Rectal smooth muscle tissue (tissue), 1 donor: Measurements from ENCODE around the gene DCP1B.

Source experiments
- H3K27ac ChIP-seq: one replicate; pipeline ENCODE4 v1.7.0; 2013; ENCODE audit warnings: low read depth, low read length, inconsistent platforms
- H3K27me3 ChIP-seq: one replicate; pipeline ENCODE4 v1.7.0; 2013; ENCODE audit warnings: low read length; ENCODE audit not compliant: control insufficient read depth, insufficient read depth
- H3K36me3 ChIP-seq: one replicate; pipeline ENCODE4 v1.7.0; 2013; ENCODE audit warnings: low read length; ENCODE audit not compliant: control insufficient read depth, insufficient read depth
- H3K4me1 ChIP-seq: one replicate; pipeline ENCODE4 v1.7.0; 2013; ENCODE audit warnings: low read length; ENCODE audit not compliant: control insufficient read depth, insufficient read depth
- H3K4me3 ChIP-seq: one replicate; pipeline ENCODE4 v1.7.0; 2013; ENCODE audit warnings: low read length
- H3K9ac ChIP-seq: one replicate; pipeline ENCODE4 v1.7.0; 2013; ENCODE audit warnings: low read length

Gene DCP1B

DNA sequence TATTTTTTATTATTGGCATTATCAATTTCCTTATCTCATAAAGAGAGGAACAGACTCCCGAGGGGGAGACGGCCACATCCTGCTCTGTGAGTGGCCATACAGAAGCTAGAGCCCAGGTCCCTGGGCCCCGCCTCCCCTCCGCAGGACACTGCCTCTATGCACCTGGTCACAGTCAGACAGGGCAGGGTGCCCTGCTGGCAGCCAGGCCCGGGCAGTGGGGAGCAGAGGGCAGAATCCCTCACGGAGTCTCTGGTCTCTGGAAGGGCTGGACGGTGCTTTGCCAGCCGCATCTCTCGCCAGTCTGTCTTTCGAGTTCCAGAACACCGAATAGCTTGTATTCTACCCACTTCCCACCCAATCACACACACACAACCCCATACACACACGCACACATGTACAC is 69.4 kb downstream of the DCP1B start:
- Histone ChIP-seq H3K4me1 (peaks cover 53% of the 10 kb centered on the region), H3K27ac (no peak overlapping the region), H3K36me3 (no peaks in the 10 kb centered on the region), H3K27me3 (no peaks in the 10 kb centered on the region), H3K9ac (no peak overlapping the region), H3K4me3 (no peak overlapping the region)

DNA sequence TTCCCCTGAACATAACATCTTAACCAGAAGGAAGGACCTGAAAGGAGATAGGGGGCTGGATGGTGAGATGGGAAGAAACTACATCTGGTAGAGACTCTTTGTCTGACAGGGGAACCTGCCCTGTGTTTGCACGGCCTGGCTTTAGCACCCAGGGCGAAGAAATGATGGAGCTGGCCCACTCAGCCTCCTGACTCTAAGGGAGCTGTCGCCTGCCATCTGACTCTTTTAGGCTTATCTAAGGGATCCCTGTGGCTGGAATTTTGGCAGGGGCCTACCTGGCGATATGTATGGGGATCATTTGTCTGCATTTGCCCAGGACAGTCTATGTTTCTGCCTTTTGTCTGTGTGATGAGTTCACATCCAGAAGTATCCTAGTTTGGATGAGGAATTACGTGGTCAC is 70.2 kb downstream of the DCP1B start:
- Histone ChIP-seq H3K4me3 (no peak overlapping the region), H3K27ac (peak overlapping the region; percentile 55), H3K27me3 (no peaks in the 10 kb centered on the region), H3K4me1 (peaks cover 45% of the 10 kb centered on the region), H3K9ac (peak overlapping the region; percentile 6), H3K36me3 (no peaks in the 10 kb centered on the region)

DNA sequence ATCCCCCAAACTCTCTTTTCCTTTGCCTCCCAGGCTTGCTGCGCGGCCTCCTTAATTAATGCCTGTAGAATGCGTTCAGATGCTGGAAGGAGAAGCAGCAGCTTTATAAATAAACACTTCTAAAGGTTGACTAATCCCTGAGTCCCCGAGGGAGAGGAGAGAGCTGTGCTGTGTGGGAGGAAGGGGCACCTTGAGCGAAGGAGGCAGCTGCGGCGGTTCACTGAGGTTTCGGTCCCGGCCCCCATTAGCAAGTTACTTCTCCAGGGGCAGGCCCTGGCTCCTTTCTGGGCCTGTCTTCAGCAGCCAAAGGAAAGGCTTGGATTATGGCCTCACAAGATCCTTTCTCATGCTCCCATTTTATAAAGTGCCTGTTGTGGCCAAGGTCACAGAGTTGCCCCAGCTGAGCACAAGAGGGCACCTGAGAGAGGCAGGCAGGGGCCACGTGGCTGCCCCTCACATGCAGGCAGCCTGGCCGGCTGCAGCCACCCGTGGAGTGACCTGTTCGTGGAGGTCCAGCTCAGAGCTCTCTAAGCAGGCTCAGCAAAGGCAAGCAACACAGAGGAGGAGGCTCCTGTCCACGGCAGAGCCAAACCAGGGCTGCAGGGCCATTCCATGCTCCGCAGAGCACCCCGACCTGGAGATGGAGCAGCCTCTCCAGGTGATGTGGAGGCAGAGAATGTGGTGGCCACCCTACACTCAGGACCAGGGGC is 70.8 kb downstream of the DCP1B start:
- Histone ChIP-seq H3K9ac (no peak overlapping the region), H3K27me3 (no peaks in the 10 kb centered on the region), H3K4me3 (peak overlapping the region; percentile 3), H3K4me1 (peaks cover 39% of the 10 kb centered on the region), H3K36me3 (no peaks in the 10 kb centered on the region), H3K27ac (peak overlapping the region; percentile 55)

DNA sequence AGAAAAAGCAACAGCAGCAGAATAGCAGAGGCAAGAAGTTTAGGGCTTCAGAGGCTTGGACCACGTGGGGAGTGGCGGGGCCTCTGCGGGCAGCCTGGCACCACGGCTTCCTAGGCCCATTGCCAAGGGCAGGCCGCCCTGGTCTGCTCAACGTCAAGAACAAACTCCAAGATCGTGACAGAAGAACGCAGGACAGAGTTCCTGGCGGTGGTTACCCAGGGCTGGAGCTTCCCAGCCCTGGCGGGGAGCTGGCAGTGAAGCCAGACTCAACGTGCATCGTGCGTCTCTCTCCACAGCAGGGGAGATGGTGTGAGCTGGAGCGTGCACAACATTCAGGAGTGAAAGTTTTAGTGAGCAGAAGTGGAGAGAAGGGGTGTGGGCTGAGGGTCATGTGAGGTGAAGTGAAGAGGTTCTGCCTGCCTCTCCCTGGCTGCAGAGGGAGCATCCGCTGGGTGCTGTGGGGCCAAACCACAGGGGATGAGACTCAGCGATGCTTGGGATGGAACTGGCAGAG is 71.9 kb downstream of the DCP1B start:
- Histone ChIP-seq H3K9ac (no peak overlapping the region), H3K4me3 (peak overlapping the region; percentile 3), H3K4me1 (peaks cover 40% of the 10 kb centered on the region), H3K36me3 (no peaks in the 10 kb centered on the region), H3K27ac (peak overlapping the region; percentile 58), H3K27me3 (no peaks in the 10 kb centered on the region)

DNA sequence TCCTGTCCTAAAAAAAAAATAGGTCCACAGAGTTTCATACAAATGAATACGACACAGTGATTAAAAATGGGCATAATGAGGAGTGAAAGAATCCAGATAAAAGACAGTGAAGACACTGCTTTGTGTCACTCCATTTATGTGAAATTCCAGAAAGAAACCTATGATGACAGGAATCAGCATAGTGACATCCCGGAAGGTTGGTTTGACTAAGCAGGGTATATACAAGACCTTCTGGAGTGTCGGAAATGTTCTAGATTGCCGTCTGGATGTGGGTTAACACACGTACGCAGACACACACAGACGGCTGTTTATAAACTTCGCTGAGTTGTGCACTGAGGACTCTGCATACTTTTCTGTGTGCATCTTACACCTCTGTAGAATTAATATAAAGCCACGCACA is 72.6 kb downstream of the DCP1B start:
- Histone ChIP-seq H3K27ac (peak overlapping the region; percentile 58), H3K27me3 (no peaks in the 10 kb centered on the region), H3K36me3 (no peaks in the 10 kb centered on the region), H3K4me3 (no peak overlapping the region), H3K9ac (no peak overlapping the region), H3K4me1 (peaks cover 34% of the 10 kb centered on the region)

DNA sequence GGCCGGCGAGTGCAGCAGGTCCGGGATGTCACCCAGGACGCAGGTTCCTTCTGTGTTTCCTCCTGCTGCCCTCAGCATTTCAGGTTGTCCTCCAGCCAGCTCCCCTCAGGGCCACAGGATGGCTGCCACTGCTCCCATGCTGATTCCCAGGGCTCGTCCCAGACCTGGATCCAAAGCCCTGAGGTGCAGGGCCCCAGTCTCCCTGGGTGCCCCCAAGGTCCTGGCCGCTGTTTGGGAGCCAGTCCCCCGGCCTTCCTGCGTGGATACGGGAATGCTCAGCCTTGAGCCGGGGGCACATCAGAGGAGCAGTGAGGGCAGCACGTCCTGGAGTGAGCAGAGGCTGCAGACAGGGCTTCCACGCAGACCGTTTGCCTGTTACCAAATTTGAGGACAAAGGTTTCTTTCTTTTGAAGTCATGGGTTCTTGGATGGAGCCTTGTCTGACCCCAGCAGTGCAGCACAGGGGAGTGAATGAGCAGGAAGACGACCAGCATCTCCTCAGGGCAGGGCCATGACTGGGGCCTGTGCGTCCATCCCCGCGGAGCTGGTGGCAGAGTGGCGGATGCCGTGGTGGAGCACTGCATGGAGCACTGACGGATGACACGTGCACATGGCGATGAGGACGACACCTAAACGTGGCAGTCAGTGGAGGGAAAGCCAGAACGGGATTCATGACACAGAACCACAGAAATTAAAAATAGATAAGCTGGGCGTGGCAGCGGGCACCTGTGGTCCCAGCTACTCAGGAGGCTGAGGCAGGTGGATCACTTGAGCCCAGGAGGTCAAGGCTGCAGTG is 73.3 kb downstream of the DCP1B start:
- Histone ChIP-seq H3K4me1 (peaks cover 28% of the 10 kb centered on the region), H3K27me3 (no peaks in the 10 kb centered on the region), H3K27ac (no peak overlapping the region), H3K4me3 (no peak overlapping the region), H3K9ac (no peak overlapping the region), H3K36me3 (no peaks in the 10 kb centered on the region)

DNA sequence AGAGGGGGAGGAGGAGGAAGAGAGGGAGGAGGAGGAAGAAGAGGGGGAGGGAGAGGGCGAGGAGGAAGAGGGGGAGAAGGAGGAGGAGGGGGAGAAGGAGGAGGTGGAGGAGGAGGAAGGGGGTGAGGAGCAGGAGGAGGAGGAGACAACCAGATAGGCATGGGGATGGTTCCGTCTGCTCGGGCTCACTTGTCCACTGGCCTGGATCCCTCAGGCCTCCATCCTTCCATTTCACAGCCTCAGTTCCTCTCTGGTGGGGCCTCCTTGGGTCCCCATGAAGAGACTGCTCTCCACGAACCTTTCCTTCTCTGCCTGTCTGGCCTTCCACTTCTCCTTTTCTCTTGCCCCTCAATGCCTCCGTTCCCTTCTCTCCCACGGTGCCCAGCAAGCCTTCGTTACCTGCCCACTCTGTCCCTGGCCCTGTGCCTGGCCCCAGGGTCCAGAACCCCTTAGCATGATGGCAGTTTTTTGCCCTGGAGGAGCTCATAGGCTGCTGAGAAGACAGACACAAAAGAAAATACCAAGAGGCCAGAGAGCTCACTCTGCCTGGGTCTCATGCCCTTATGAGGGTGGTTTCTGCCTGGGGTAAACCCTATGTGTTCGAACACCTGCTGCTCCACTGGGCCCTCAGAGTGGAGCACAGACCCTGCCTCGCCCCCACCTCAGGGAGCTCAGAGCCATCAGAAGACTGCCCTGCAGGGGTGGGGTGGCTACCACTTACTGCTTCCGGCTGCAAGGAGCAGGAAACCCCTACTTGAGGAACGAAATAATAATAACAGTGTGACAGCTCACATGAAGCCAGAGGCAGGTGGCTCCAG is 74.1 kb downstream of the DCP1B start:
- H3K27me3 ChIP-seq, result no peaks in the 10 kb centered on the region
- H3K36me3 ChIP-seq, result no peaks in the 10 kb centered on the region
- H3K4me1 ChIP-seq, result peaks cover 24% of the 10 kb centered on the region
- no peak overlapping the region for H3K9ac ChIP-seq
- no peak overlapping the region for H3K4me3 ChIP-seq
- H3K27ac ChIP-seq, result no peak overlapping the region

DNA sequence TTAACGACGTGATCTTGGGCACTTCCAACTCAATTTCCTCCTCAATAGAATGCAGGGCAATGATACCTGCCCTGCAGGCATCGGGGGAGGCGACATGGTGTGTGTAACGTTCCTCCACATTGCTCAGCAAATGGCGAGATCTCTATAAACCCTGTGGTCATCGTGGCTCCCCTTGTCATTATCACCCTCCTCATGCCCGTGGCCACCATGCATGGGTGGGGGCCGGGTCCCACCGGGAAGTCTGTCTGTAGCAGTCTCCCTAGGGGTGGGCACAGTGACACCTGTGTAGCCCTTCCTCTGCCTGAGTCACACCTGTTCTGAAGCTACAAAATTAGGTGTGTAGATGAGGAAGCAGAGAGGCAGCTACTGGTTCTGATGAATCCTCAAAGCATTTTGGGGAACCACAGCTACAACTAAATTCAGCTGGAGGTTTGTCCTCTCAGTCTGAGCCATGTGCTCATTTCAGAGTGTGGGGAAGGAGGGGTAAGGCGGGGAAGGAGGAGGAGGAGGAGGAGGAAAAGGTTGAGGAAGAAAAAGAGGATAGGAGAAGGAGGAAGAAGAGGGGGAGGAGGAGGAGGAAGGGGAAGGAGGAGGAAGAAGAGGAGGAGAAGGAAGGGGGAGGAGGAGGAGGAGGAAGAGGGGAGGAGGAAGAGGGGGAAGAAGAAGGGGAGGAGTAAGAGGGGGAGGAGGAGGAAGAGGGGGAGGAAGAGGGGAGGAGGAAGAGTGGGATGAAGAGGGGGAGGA is 74.8 kb downstream of the DCP1B start:
- Histone ChIP-seq H3K36me3 (no peaks in the 10 kb centered on the region), H3K9ac (no peak overlapping the region), H3K27me3 (no peaks in the 10 kb centered on the region), H3K4me1 (peaks cover 29% of the 10 kb centered on the region), H3K27ac (no peak overlapping the region), H3K4me3 (no peak overlapping the region)

DNA sequence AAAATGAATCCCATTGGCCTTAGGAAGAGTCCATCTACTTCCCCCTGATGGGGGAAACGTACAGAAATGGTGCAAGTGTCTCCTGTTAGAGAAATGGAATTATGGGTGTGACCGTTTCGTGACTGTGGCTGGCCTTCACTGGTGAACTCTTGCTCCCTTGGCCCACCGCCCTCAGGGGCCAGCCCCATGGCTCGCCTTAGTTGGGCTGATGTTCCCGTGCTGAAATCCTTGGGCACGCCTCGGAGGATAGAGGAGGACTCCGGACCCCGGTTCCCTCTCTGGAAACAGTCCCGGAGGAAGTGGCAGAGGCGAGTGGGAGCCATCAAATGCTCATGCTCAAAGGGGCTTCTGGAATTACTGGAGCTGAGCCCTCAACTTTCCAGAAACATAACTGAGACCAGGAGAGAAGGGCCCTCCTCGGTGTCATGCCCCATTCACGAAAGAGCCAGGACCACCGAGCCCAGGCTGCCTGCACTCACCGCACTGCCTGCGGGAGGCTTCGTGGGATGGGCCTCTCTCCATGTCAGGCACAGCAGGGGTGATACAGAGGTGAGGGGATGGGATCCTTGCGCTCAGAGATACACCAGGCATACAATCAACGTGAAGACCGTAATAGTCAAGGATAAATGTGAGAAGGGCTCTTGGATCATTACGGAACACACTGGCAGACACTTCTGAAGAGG is 75.7 kb downstream of the DCP1B start:
- H3K4me1 ChIP-seq, result peaks cover 22% of the 10 kb centered on the region
- no peaks in the 10 kb centered on the region for H3K27me3 ChIP-seq
- no peak overlapping the region for H3K27ac ChIP-seq
- H3K4me3 ChIP-seq, result no peak overlapping the region
- H3K9ac ChIP-seq, result no peak overlapping the region
- no peaks in the 10 kb centered on the region for H3K36me3 ChIP-seq

DNA sequence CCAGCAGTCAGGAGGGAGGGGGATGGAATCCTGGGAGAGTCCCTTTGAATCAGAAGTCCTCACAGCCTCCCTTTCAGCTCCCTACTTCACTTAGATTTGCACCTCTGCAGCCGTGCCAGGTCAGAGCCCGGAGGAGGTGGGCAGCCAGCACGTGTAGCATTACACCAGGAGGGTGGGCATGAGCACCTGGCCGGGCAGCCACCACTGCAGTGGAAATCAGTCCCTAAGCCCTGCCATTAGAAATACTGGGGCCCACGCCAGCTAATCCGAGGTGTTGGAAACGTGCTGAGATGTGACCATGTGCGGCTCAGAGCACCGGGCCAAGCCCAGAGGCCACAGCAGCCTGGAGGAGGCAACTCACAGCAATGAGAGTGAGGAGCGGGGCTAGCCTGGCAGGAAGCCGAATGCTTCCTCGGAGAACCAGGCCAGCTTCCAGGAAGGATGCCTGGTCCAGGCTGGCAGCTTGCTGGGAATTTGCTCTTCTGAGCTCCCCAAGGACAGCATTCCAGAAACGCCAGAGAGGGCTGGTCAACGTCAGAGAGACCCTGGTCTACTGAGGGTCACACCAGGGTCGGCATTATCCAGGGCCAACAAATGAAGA is 76.4 kb downstream of the DCP1B start:
- H3K27ac ChIP-seq, result no peak overlapping the region
- no peak overlapping the region for H3K4me3 ChIP-seq
- H3K4me1 ChIP-seq, result peaks cover 15% of the 10 kb centered on the region
- no peaks in the 10 kb centered on the region for H3K36me3 ChIP-seq
- no peak overlapping the region for H3K9ac ChIP-seq
- H3K27me3 ChIP-seq, result no peaks in the 10 kb centered on the region

DNA sequence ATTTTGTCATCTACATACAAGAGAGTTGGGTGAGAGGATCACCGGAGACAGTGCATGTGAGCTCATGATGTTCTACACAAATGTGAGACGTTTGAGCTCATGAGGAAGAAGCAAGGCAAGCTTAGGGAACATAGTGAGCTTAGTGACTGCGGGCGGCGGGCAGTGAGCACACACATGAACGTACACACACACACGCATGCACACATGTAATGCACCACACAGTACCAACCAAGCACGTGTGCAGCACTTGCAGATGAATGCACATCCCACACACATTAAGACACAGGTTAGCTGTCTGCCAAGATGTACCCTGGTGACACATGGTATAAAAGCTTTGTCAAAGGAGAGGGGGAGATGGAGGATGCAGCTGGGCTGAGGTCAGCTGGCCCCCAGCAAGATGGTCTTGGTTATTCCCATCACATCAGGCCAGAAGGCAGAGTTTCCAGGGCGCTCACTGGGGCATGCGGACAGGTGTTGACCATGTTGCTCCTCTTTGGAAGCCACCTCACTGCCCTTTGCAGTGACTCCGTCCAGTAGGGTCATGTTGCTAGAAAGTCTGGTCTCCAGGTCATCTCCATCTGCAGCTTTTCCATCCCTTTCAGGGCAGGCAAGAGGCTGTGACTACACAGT is 77.1 kb downstream of the DCP1B start:
- no peak overlapping the region for H3K27ac ChIP-seq
- no peak overlapping the region for H3K9ac ChIP-seq
- no peaks in the 10 kb centered on the region for H3K36me3 ChIP-seq
- H3K27me3 ChIP-seq, result no peaks in the 10 kb centered on the region
- H3K4me1 ChIP-seq, result peaks cover 12% of the 10 kb centered on the region
- H3K4me3 ChIP-seq, result no peak overlapping the region
